ENCODE measurements around the gene TSPYL4.

Gene TSPYL4

GRCh38 chr6:116268589-116269293, 14.9 kb upstream of the TSPYL4 start:
- DNase-seq, result peak; percentile 88

GRCh38 chr6:116267836-116268588, 14.1 kb upstream of the TSPYL4 start:
- no peak for DNase-seq

- DNase-seq, result no peak
These were observed 12.9 kb upstream of the TSPYL4 start for GRCh38 chr6:116266803-116267202.

GRCh38 chr6:116265041-116265829, 11.4 kb upstream of the TSPYL4 start:
- DNase-seq, result no peak

- DNase-seq, result no peak
These were observed 9.5 kb upstream of the TSPYL4 start for GRCh38 chr6:116263353-116263752.

GRCh38 chr6:116258520-116258919, 4.6 kb upstream of the TSPYL4 start:
- no peak for DNase-seq

GRCh38 chr6:116256694-116257093, 2.8 kb upstream of the TSPYL4 start:
- no peak for DNase-seq

- peak; percentile 71 for DNase-seq
These were observed 1.4 kb upstream of the TSPYL4 start for GRCh38 chr6:116255246-116255800.

GRCh38 chr6:116254297-116255056, 602 bp upstream of the TSPYL4 start:
- DNase-seq, result peak; percentile 69

GRCh38 chr6:116253188-116253504, 729 bp downstream of the TSPYL4 start:
- DNase-seq, result no peak

- peak; percentile 31 for DNase-seq
These were observed 2.1 kb downstream of the TSPYL4 start for GRCh38 chr6:116251568-116252384.

GRCh38 chr6:116248577-116248976, 5.3 kb downstream of the TSPYL4 start:
- DNase-seq, result no peak

- no peak for DNase-seq
These were observed 6.6 kb downstream of the TSPYL4 start for GRCh38 chr6:116247285-116247684.

GRCh38 chr6:116246089-116246488, 7.8 kb downstream of the TSPYL4 start:
- DNase-seq, result no peak

- no peak for DNase-seq
These were observed 9.6 kb downstream of the TSPYL4 start for GRCh38 chr6:116244284-116244683.

- DNase-seq, result no peak
These were observed 14.0 kb downstream of the TSPYL4 start for GRCh38 chr6:116239856-116240255.

- DNase-seq, result no peak
These were observed 14.6 kb downstream of the TSPYL4 start for GRCh38 chr6:116239256-116239655.

GRCh38 chr6:116238083-116238482, 15.8 kb downstream of the TSPYL4 start:
- DNase-seq, result no peak

GRCh38 chr6:116234689-116235088, 19.2 kb downstream of the TSPYL4 start:
- DNase-seq, result no peak

- DNase-seq, result peak; percentile 99
These were observed 24.5 kb downstream of the TSPYL4 start for GRCh38 chr6:116229287-116229913.

- DNase-seq, result no peak
These were observed 30.5 kb downstream of the TSPYL4 start for GRCh38 chr6:116223355-116223754.

Measured in eye (tissue), 1 donor.